ENCODE results near the gene ATP1A3. TPM values are rescaled to one million over a fixed set of nuclear protein-coding genes. Genes with fewer than 3 reads are reported as not detected.
"Not testable (repeated sequence)": the region's sequence is repeated elsewhere in the genome, so short reads cannot be mapped to it uniquely, and the experiment has no call there.

The ATP1A3 gene
- polyA plus RNA-seq (2013, experiment 1 of 2): 12.3 TPM
- polyA plus RNA-seq (2013, experiment 2 of 2): 12.9 TPM

GRCh38 chr19:41993612-41994483 is at the start of gene ATP1A3:
TSS of gene ATP1A3 (minus strand) at chr19:41994230. CDS start at chr19:41994076, 154 bp downstream.
- no peaks in the 10 kb centered on the region for H3K9me3 ChIP-seq (ENCODE audit: insufficient read depth, low read depth, low read length)
- H3K4me1 ChIP-seq (ENCODE audit: insufficient read depth, low read length): peaks cover 11% of the 10 kb centered on the region
- 2% methylated on average over 84 of the region's 84 CpGs for WGBS
- peak within 1 kb of the TSS; percentile 67 for H3K4me3 ChIP-seq (ENCODE audit: low read length)
- no peaks in the 10 kb centered on the region for H3K36me3 ChIP-seq (ENCODE audit: insufficient read depth, low read length)
- H3K9ac ChIP-seq (ENCODE audit: low read depth, low read length): peak within 1 kb of the TSS; percentile 61
- H3K27ac ChIP-seq (ENCODE audit: low read depth, low read length): no peak within 1 kb of the TSS
- H3K27me3 ChIP-seq (ENCODE audit: insufficient read depth, low read length): peaks cover 64% of the 10 kb centered on the region

DNA sequence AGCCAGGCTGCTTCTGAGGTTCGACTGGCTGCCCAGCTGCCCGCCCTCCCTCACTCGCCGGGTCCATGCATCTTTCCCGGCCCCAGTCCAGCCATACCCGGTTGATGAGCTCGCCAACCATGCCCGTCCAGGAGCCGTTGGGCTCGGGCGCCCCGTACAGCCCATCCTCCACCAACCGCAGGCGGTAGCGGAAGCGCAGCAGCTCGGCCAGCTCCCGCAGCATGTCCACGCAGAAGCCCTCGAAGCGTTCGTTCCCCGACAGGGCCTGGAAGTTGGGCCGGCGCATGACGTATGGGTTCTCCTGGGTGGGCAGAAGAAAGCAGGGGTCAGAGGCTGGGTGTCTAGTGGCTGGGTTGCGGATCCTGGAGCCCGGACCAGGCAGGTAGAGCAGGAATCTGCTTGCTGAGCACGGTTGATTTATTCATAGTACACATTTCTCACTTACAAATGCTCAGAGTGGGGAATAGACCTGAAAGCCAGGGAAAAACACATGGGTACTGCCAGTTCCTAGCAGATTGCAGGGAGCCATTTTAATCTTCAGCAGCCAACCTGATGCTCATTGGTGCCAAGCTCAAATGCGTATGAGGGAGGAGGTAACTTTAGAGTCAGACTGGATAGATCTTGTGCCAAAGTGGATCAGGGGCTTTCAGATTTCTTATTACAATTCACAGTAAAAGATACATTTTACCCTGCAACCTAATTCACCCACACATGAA is 48.6 kb upstream of the ATP1A3 start:
- Histone ChIP-seq H3K4me1 (ENCODE audit: insufficient read depth, low read length) (no peaks in the 10 kb centered on the region), H3K4me3 (ENCODE audit: low read length) (no peak overlapping the region), H3K9ac (ENCODE audit: low read depth, low read length) (no peak overlapping the region), H3K27me3 (ENCODE audit: insufficient read depth, low read length) (no peaks in the 10 kb centered on the region), H3K36me3 (ENCODE audit: insufficient read depth, low read length) (peaks cover 80% of the 10 kb centered on the region), H3K9me3 (ENCODE audit: insufficient read depth, low read depth, low read length) (no peaks in the 10 kb centered on the region), H3K27ac (ENCODE audit: low read depth, low read length) (no peak overlapping the region)
- WGBS: 95% methylated on average over 30 of the region's 30 CpGs

GRCh38 chr19:42040491-42040890 is 46.5 kb upstream of the ATP1A3 start:
- H3K4me1 ChIP-seq (ENCODE audit: insufficient read depth, low read length); H3K4me3 ChIP-seq (ENCODE audit: low read length); H3K27ac ChIP-seq (ENCODE audit: low read depth, low read length); H3K9me3 ChIP-seq (ENCODE audit: insufficient read depth, low read depth, low read length); H3K27me3 ChIP-seq (ENCODE audit: insufficient read depth, low read length); H3K9ac ChIP-seq (ENCODE audit: low read depth, low read length): not testable (repeated sequence)
- WGBS: 97% methylated on average over 9 of the region's 9 CpGs
- peaks cover 78% of the 10 kb centered on the region for H3K36me3 ChIP-seq (ENCODE audit: insufficient read depth, low read length)

DNA sequence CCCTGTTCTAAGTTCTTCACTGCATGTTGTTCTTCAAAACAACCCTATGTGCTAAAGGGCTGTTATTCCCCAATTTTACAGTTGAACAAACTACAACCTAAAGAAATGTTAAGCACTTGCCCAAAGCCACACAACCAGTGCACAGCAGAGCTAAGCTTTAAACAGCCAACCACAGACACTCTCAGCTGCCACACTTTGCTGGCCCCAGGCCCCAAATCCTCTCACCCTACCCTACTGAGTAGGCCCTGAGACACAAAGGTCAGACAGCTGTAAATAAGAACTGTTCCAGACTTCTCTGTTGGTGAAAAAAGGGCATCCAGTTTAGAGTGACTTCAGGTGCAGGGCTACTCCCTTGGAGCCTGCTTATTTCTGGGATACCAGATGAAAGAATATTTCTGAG is 46.0 kb upstream of the ATP1A3 start:
- Histone ChIP-seq H3K4me1 (ENCODE audit: insufficient read depth, low read length) (no peaks in the 10 kb centered on the region), H3K9me3 (ENCODE audit: insufficient read depth, low read depth, low read length) (no peaks in the 10 kb centered on the region), H3K36me3 (ENCODE audit: insufficient read depth, low read length) (peaks cover 74% of the 10 kb centered on the region), H3K27ac (ENCODE audit: low read depth, low read length) (no peak overlapping the region), H3K27me3 (ENCODE audit: insufficient read depth, low read length) (no peaks in the 10 kb centered on the region), H3K9ac (ENCODE audit: low read depth, low read length) (no peak overlapping the region), H3K4me3 (ENCODE audit: low read length) (no peak overlapping the region)

DNA sequence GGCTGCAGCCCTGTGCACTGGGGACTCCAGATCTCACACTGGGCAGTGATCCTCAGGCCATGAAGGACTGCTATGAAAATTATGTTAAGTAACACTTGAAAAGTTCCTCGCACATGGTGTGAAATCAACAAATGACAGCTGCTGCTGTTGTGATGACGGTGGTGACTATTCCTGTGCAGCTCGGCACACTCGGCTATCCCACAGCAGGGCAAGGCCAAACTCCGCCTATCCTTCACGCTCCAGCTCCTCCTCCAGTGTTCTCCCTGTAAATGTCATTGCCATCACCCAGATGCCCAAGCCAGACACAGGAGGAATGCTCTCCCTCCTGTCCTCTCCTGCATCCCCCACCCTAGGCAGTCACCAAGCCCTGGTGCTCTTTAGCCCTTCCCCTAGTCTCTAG is 44.6 kb upstream of the ATP1A3 start:
- 94% methylated on average over 6 of the region's 6 CpGs for WGBS
- no peak overlapping the region for H3K27ac ChIP-seq (ENCODE audit: low read depth, low read length)

DNA sequence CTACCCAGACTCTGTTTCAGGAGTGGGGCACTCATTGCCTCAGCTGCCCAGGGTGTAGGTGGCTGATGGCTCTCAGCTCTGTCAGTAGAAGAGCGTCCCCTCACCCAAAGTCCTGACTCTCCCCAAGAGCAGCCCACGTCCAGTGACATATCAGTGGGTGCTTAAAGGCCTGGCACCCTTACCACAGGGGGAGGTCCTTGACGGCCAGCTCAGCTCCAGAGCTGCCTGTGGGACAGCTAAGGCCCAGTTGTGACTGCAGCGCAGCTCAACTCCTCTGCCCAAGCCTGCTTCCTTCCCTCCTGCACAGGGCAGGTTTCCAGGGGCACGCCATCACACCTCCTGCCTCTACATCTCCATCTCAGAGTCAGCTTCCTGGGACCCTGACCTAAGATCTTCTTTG is 43.6 kb upstream of the ATP1A3 start:
- 92% methylated on average over 5 of the region's 5 CpGs for WGBS
- Histone ChIP-seq H3K4me3 (ENCODE audit: low read length) (no peak overlapping the region), H3K27ac (ENCODE audit: low read depth, low read length) (no peak overlapping the region), H3K4me1 (ENCODE audit: insufficient read depth, low read length) (peaks cover 2% of the 10 kb centered on the region; the same call in 1 of the 2 replicates), H3K9ac (ENCODE audit: low read depth, low read length) (no peak overlapping the region), H3K9me3 (ENCODE audit: insufficient read depth, low read depth, low read length) (no peaks in the 10 kb centered on the region), H3K36me3 (ENCODE audit: insufficient read depth, low read length) (peaks cover 53% of the 10 kb centered on the region), H3K27me3 (ENCODE audit: insufficient read depth, low read length) (no peaks in the 10 kb centered on the region)

More for the DNA sequence above, 44.6 kb upstream of the ATP1A3 start:
- Histone ChIP-seq H3K4me1 (ENCODE audit: insufficient read depth, low read length) (no peaks in the 10 kb centered on the region), H3K27me3 (ENCODE audit: insufficient read depth, low read length) (no peaks in the 10 kb centered on the region), H3K9me3 (ENCODE audit: insufficient read depth, low read depth, low read length) (no peaks in the 10 kb centered on the region), H3K4me3 (ENCODE audit: low read length) (no peak overlapping the region), H3K9ac (ENCODE audit: low read depth, low read length) (no peak overlapping the region), H3K36me3 (ENCODE audit: insufficient read depth, low read length) (peaks cover 62% of the 10 kb centered on the region)

DNA sequence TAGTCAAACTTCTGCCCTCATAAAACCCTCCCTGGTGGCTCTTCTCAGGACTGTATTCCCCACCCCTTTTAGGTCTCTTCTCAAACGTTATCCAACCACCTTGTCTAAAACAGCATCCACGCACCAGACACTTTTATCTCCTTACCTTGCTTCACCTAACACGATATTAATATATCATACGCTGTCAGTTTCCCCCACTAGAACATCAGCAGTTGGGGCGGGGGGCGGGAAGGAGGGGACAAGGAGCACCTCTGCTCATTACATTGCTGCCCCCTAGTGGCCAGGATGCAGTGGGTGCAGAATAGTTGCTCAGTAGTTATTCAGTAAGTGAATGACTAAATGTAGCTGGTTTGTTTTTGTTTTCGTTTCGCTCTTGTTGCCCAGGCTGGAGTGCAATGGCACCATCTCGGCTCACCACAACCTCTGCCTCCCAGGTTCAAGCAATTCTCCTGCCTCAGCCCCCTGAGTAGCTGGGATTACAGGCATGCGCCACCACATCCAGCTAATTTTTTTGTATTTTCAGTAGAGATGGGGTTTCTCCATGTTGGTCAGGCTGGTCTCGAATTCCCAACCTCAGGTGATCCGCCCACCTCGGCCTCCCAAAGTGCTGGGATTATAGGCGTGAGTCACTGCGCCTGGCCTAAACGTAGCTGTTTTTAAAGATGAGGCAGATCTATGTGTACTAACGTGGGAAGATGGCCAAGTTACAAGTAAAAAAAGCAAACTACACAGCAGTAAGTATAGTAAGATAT is 40.8 kb upstream of the ATP1A3 start:
- not testable (repeated sequence) for H3K4me3 ChIP-seq (ENCODE audit: low read length); H3K9me3 ChIP-seq (ENCODE audit: insufficient read depth, low read depth, low read length); H3K9ac ChIP-seq (ENCODE audit: low read depth, low read length); H3K27me3 ChIP-seq (ENCODE audit: insufficient read depth, low read length)
- Histone ChIP-seq H3K4me1 (ENCODE audit: insufficient read depth, low read length) (peaks cover 11% of the 10 kb centered on the region), H3K27ac (ENCODE audit: low read depth, low read length) (peak overlapping the region; percentile 28; the same call in 1 of the 2 replicates), H3K36me3 (ENCODE audit: insufficient read depth, low read length) (peaks cover 33% of the 10 kb centered on the region)
- 60% methylated on average over 17 of the region's 17 CpGs for WGBS

- 94% methylated on average over 5 of the region's 5 CpGs for WGBS
- peaks cover 11% of the 10 kb centered on the region for H3K4me1 ChIP-seq (ENCODE audit: insufficient read depth, low read length)
- H3K4me3 ChIP-seq (ENCODE audit: low read length): no peak overlapping the region
- no peaks in the 10 kb centered on the region for H3K9me3 ChIP-seq (ENCODE audit: insufficient read depth, low read depth, low read length)
- no peak overlapping the region for H3K9ac ChIP-seq (ENCODE audit: low read depth, low read length)
- H3K36me3 ChIP-seq (ENCODE audit: insufficient read depth, low read length): peaks cover 22% of the 10 kb centered on the region
- no peak overlapping the region for H3K27ac ChIP-seq (ENCODE audit: low read depth, low read length)
- no peaks in the 10 kb centered on the region for H3K27me3 ChIP-seq (ENCODE audit: insufficient read depth, low read length)
Measured at GRCh38 chr19:42033413-42033812, 39.4 kb upstream of the ATP1A3 start.

DNA sequence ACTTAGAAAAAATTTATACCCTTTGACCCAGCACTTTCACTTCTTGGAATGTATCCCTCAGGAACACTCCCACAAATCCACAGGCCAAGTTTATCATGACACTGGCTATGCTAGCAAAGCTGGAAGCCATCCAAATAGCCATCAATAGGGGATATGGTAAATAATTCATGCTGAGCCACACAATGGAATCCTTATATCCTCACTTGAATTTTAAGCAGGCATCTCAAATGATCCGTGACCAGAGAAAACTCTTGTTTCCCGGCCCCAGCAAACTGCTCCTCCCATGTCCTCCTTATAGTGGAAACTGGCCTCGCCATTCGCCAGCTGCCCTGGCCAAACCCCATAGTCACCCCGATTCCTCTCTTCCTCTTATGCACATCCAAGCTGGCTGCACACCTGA is 38.4 kb upstream of the ATP1A3 start:
- Histone ChIP-seq H3K9ac (ENCODE audit: low read depth, low read length) (no peak overlapping the region), H3K27me3 (ENCODE audit: insufficient read depth, low read length) (no peaks in the 10 kb centered on the region), H3K4me3 (ENCODE audit: low read length) (no peak overlapping the region), H3K4me1 (ENCODE audit: insufficient read depth, low read length) (peaks cover 11% of the 10 kb centered on the region), H3K27ac (ENCODE audit: low read depth, low read length) (peak overlapping the region; percentile 86; the same call in 1 of the 2 replicates), H3K9me3 (ENCODE audit: insufficient read depth, low read depth, low read length) (no peaks in the 10 kb centered on the region), H3K36me3 (ENCODE audit: insufficient read depth, low read length) (peaks cover 17% of the 10 kb centered on the region)
- 29% methylated on average over 5 of the region's 5 CpGs for WGBS

GRCh38 chr19:42030645-42031440 is 36.8 kb upstream of the ATP1A3 start:
- 95% methylated on average over 7 of the region's 7 CpGs for WGBS
- no peak overlapping the region for H3K9ac ChIP-seq (ENCODE audit: low read depth, low read length)
- peaks cover 11% of the 10 kb centered on the region for H3K4me1 ChIP-seq (ENCODE audit: insufficient read depth, low read length)
- H3K36me3 ChIP-seq (ENCODE audit: insufficient read depth, low read length): peaks cover 12% of the 10 kb centered on the region
- H3K27me3 ChIP-seq (ENCODE audit: insufficient read depth, low read length): no peaks in the 10 kb centered on the region
- no peaks in the 10 kb centered on the region for H3K9me3 ChIP-seq (ENCODE audit: insufficient read depth, low read depth, low read length)
- no peak overlapping the region for H3K27ac ChIP-seq (ENCODE audit: low read depth, low read length)
- no peak overlapping the region for H3K4me3 ChIP-seq (ENCODE audit: low read length)

Data from HUES64 (cell line).